ENCODE data around the gene TOLLIP. TPM values are rescaled to one million over a fixed set of nuclear protein-coding genes. Genes with fewer than 3 reads are reported as not detected.
"Not testable (repeated sequence)": the region's sequence is repeated elsewhere in the genome, so short reads cannot be mapped to it uniquely, and the experiment has no call there.

Gene TOLLIP
- total RNA-seq, 1 experiment from 2014 or later: 42.1 TPM

DNA sequence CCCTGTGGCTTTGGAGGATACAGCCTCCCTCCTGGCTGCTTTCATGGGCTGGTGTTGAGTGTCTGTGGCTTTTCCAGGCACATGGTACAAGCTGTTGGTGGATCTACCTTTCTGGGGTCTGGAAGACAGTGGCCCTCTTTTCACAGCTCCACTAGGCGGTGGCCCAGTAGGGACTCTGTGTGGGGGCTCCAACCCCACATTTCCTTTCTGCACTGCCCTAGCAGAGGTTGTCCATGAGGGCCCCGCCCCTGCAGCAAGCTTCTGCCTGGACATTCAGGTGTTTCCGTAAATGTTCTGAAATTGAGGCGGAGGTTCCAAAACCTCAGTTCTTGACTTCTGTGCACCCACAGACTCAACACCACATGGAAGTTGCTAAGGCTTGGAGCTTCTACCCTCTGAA lies 44.0 kb downstream of the TOLLIP start:
- not testable (repeated sequence) for DNase-seq (ENCODE audit: low read depth)

GRCh38 chr11:1264444-1264843 lies 45.0 kb downstream of the TOLLIP start:
- peak; percentile 71 for DNase-seq (ENCODE audit: low read depth)

DNA sequence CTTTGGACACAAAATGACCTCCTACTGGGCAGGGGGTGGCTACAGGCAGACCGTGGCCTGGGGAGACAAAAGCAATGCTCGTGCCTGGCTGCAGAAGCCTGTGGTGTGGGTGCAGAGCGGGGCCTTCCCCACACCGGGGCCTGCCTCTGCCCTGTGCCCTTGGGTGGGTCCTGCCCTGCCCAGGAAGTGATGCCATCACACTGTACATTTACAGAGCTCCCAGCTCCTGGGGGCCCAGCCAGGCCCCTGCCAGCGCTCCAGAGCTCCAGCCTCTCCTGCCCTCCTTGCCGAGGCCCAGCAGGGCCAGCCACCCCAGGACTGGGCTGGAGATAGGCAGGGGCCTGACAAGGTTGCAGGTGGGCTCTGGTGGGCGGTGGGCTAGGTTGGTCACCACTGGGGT lies 46.4 kb downstream of the TOLLIP start:
- DNase-seq (ENCODE audit: low read depth): no peak

DNA sequence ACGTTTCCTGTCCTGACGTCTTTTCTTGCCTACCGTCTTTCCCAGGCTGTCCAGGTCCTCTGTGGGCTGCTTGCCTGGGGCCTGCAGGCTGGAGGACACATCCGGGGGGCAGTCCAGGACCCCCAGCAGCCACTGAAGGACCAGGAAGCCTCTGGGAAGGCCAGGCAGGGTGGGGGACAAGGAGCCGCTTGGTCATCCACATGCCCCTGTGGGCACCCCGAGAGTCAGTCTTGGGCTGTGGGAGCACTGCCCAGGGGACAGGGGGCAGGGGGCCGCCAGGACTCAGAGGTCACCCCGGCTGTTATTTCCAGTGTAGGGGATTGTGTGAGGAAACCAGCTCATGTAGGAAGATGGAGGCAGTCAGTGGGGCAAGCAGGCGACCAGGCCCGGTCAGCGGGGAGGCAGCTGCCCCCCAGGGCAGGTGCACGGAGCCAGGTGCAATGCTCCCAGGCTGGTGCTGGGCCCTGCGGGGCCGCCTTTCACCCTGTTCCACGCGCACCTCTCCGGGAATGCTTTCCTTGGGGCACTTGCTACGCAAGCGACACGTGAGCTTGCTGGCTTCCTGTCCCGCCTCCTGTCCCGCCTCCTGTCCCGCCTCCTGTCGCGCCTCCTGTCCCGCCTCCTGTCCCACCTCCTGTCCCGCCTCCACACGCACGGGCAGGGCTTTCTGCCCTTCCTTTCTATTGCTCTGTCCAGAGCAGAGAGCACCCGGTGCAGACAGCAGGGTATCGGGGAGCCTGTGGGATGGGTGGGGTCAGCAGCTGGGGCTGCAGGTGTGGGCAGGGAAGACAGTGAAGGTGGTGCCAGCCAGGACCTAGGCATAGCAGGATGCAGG lies 47.0 kb downstream of the TOLLIP start:
- peak; percentile 77 for DNase-seq (ENCODE audit: low read depth)

DNA sequence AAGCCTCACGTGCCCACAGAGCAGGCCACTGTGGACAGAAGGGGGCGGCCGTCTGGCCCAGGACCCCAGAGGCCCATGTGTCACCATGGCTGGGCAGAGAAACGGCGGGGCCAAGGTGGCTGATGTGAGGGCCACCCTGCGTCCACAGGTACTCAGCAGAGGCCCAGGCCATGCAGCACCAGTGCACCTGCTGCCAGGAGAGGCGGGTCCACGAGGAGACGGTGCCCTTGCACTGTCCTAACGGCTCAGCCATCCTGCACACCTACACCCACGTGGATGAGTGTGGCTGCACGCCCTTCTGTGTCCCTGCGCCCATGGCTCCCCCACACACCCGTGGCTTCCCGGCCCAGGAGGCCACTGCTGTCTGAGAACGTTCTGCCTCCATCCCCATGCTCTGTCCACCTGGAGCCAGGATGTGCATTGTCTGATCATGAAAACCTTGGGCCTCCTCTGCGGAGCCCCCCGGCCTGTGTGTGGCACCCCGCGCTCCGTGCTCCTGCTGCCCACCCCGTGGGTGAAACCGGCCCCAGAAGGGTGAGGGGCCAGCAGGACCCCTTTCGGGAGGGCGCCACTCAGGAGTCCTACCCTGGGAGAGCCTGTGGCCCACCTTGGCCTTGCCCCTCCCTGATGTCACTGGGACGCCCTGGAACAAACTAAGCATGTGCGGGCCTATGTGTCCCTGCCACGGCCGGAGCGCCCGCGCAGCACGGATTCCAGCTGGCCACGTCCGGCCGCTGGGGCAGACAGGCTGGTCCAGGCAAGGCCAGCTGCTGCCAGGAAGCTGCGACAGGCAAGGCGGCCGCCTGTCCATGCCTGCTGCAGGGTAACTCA lies 48.0 kb downstream of the TOLLIP start:
- DNase-seq (ENCODE audit: low read depth): no peak

DNA sequence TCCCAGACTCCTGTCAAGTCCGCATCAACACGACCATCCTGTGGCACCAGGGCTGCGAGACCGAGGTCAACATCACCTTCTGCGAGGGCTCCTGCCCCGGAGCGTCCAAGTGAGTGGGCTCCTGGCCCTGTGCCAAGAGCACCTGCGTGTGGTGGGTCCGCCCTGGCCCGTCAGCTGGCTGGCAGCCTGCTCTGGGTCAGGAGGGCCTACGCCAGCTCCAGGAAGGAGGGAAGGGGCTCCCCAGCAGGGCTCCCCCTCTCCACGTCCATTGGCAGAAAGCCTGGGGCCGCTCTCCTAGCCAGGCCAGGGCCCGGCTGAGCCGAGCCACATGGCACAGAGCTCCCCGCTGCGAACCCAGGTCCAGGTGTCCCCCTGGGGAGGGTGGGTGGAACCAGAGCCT lies 48.8 kb downstream of the TOLLIP start:
- DNase-seq (ENCODE audit: low read depth): no peak

DNA sequence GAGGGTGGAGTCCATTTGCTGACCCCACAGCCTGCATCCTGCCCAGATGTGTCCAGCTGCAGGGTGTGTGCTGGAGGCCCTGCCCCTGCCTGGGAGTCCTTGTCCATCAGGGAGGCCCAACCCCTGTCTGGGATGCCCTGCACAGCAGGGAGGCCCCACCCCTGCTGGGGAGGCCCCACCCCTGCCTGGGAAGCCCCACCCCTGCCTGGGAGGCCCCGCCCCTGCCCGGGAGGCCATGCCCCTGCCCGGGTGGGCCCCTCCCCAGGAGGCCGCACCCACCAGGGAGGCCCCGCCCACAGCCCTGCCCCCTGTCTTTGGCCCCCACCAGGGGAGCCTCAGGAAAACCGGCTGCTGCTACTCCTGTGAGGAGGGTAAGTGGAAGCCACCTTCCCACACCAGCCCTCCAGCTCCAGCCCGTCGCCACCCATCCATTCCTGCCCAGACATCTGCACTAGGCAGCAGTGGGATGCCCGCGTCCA lies 49.4 kb downstream of the TOLLIP start:
- DNase-seq (ENCODE audit: low read depth): peak; percentile 8

GRCh38 chr11:1259561-1259960 lies 49.9 kb downstream of the TOLLIP start:
- no peak for DNase-seq (ENCODE audit: low read depth)

DNA sequence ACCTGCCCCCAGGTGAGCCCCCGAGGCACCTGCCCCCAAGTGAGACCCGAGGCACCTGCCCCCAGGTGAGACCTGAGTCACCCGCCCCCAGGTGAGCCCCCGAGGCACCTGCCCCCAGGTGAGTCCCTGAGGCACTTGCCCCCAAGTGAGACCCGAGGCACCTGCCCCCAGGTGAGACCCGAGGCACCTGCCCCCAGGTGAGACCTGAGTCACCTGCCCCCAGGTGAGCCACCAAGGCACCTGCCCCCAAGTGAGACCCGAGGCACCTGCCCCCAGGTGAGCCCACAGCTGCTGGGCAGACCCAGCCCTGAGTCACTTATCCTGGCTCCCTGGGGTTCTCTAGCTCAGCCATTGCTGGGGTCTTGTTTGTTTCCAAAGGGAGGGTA lies 50.4 kb downstream of the TOLLIP start:
- no peak for DNase-seq (ENCODE audit: low read depth)

DNA sequence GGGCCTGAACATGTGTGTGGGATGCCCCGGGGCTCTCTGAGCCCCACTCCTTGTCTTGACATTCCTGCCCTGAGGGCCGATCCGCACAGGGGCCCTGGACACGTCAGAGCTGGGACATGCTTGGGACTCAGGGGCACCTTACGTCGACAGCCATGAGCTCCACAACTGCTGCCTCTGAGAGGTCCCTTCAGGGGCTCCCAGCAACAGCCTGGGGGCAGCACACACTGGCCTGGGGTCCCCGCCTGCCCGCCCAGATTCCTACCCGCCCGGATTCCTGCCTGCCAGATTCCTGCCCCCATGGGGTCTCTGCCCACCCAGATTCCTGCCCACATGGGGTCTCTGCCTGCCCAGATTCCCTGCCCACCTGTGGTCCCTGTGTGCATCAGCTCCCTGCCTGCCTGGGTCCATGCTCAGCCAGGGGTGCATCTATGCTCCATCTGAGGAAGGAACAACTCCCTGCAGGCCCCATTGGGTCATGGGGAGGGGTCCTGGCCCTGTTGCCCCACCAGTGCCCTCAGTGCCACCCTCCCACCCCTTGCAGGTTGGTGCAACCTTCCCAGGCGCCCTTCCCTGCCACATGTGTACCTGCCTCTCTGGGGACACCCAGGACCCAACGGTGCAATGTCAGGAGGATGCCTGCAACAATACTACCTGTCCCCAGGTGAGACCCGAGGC lies 50.9 kb downstream of the TOLLIP start:
- no peak for DNase-seq (ENCODE audit: low read depth)

GRCh38 chr11:1257916-1258315 lies 51.5 kb downstream of the TOLLIP start:
- DNase-seq (ENCODE audit: low read depth): no peak

DNA sequence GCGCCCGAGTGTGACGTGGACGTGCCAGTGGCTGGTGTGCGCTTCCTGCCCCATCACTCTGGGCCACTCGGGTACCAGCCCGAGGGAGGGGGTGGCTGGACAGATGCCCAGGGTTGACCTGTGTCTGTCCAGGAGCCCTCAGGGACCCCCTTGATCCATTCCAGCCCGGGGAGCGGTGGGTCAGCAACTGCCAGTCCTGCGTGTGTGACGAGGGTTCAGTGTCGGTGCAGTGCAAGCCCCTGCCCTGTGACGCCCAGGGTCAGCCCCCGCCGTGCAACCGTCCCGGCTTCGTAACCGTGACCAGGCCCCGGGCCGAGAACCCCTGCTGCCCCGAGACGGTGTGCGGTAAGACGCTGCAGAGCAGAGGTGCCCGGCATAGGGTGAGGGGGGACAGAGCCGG lies 52.1 kb downstream of the TOLLIP start:
- DNase-seq (ENCODE audit: low read depth): no peak

DNA sequence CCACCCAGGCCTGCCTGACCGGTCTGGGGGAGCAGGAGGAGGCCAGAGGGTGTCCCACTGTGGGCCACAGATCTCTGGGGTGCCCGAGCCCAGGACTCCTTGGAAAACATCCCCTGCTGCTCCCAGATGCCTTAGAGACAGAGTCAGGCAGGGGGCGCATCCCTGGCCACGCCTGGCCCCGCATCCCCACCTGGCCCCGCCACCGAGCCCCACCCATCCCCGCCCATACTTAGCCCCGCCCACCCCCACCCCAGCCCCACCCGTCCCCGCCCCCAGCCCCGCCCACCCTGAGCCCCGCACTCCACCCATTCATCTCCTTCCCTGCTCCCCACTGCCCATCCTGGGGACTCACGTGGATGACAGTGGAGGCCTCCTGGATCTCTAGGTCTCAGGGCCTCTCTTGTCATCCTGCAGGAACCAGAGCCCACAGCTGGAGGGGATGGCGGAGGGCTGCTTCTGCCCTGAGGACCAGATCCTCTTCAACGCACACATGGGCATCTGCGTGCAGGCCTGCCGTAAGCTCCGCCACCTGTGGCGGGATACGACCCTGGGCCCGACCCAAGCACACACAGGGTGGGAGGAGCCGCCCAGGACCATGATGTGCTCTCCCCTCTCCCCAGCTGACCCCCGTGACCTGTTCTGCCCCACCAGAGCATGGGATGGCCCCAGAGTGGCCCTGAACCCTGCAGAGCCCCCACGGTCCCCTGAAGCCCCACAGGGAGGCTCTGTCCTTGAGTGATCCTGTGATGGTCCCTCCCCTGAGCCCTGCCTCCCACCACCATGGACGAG lies 53.0 kb downstream of the TOLLIP start:
- DNase-seq (ENCODE audit: low read depth): no peak

DNA sequence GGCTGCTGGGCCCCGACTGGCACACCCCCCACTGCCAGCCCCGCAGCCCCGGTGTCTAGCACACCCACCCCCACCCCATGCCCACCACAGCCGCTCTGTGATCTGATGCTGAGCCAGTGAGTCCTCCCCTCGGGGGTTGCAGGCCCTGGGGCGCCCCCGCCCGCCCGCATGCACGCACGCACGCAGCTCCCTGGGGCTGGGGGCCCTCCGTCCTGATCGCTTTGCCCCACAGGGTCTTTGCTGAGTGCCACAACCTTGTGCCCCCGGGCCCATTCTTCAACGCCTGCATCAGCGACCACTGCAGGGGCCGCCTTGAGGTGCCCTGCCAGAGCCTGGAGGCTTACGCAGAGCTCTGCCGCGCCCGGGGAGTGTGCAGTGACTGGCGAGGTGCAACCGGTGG lies 54.3 kb downstream of the TOLLIP start:
- no peak for DNase-seq (ENCODE audit: low read depth)

GRCh38 chr11:1254733-1255132 lies 54.7 kb downstream of the TOLLIP start:
- DNase-seq (ENCODE audit: low read depth): no peak

DNA sequence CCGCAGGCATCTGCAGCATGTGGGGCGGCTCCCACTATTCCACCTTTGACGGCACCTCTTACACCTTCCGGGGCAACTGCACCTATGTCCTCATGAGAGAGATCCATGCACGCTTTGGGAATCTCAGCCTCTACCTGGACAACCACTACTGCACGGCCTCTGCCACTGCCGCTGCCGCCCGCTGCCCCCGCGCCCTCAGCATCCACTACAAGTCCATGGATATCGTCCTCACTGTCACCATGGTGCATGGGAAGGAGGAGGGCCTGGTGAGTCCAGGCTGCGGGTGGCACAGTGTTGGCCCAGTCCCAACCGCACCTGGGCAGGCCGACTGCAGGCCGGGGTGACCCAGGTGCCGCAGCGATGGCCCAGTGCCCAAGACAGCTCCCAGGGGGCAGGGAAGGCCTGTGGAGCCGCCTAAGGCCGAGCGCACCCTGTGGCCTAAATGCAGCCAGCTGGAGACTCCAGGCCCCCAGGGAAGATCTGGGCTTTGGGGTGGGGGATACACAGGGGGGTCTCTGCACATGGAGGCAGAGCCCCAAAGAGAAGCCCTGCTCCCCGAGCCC lies 55.3 kb downstream of the TOLLIP start:
- no peak for DNase-seq (ENCODE audit: low read depth)

GRCh38 chr11:1253103-1253485 lies 56.3 kb downstream of the TOLLIP start:
- no peak for DNase-seq (ENCODE audit: low read depth)

DNA sequence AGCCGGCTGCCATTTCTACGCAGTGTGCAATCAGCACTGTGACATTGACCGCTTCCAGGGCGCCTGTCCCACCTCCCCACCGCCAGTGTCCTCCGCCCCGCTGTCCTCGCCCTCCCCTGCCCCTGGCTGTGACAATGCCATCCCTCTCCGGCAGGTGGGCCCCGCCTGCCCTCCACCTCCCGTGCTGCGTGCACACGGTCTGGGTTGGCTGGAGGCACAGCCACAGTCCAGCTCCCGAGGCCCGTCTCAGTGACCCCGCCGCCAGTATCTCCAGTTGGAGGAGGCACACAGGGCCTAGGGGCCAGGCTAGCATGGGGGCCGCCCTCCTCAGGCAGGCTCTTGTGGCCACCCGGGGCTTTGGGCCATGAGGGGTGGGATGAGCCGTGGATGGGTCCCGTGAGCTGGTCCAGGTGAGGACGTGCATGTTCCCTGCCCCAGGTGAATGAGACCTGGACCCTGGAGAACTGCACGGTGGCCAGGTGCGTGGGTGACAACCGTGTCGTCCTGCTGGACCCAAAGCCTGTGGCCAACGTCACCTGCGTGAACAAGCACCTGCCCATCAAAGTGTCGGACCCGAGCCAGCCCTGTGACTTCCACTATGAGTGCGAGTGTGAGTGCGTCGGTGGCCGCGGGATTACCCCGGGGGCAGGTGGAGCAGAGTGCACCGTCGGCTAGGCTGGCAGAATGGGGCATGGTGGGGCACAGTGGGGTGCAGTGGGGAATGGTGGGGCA lies 56.9 kb downstream of the TOLLIP start:
- DNase-seq (ENCODE audit: low read depth): no peak

DNA sequence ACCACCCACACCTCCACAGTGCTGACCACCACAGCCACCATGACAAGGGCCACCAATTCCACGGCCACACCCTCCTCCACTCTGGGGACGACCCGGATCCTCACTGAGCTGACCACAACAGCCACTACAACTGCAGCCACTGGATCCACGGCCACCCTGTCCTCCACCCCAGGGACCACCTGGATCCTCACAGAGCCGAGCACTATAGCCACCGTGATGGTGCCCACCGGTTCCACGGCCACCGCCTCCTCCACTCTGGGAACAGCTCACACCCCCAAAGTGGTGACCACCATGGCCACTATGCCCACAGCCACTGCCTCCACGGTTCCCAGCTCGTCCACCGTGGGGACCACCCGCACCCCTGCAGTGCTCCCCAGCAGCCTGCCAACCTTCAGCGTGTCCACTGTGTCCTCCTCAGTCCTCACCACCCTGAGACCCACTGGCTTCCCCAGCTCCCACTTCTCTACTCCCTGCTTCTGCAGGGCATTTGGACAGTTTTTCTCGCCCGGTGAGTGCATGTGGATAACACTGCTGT lies 58.1 kb downstream of the TOLLIP start:
- DNase-seq (ENCODE audit: low read depth): no peak

- DNase-seq (ENCODE audit: low read depth): not testable (repeated sequence)
Observed at GRCh38 chr11:1250411-1250810, 59.0 kb downstream of the TOLLIP start.

Data from LHCN-M2 (cell line).